Effector memory CD4-positive, alpha-beta T cell (primary cell): ENCODE results near the gene CFAP77.
A peak's percentile ranks its signal among the peaks of the same experiment; 100 is the strongest.

Experiments used
- DNase-seq, 3 donors: peaks; one replicate each; pipeline ENCODE4 v3.0.0-alpha.2; 2020
- H3K27ac ChIP-seq: 2 replicates; pipeline ENCODE4 v1.7.0; 2013; ENCODE audit warnings: mild to moderate bottlenecking, low read length, moderate library complexity; ENCODE audit not compliant: insufficient read depth, poor library complexity, severe bottlenecking
- H3K27me3 ChIP-seq: replicated peaks from 2 replicates; pipeline ENCODE4 v1.7.0; 2013; ENCODE audit warnings: mild to moderate bottlenecking, low read length; ENCODE audit not compliant: insufficient read depth, control insufficient read depth, poor library complexity, severe bottlenecking
- H3K36me3 ChIP-seq: 2 replicates; pipeline ENCODE4 v1.7.0; 2013; ENCODE audit warnings: mild to moderate bottlenecking, low read length, moderate library complexity; ENCODE audit not compliant: control insufficient read depth, insufficient read depth
- H3K4me1 ChIP-seq: 2 replicates; pipeline ENCODE4 v1.7.0; 2013; ENCODE audit warnings: low read length, mild to moderate bottlenecking; ENCODE audit not compliant: control insufficient read depth, insufficient read depth, poor library complexity, severe bottlenecking
- H3K4me3 ChIP-seq: 2 replicates; pipeline ENCODE4 v1.7.0; 2013; ENCODE audit warnings: low read length, low read depth, mild to moderate bottlenecking; ENCODE audit not compliant: insufficient read depth, poor library complexity, severe bottlenecking
- H3K9me3 ChIP-seq: 2 replicates; pipeline ENCODE4 v1.7.0; 2013; ENCODE audit warnings: mild to moderate bottlenecking, low read length, moderate library complexity; ENCODE audit not compliant: control insufficient read depth

CFAP77 gene

DNA sequence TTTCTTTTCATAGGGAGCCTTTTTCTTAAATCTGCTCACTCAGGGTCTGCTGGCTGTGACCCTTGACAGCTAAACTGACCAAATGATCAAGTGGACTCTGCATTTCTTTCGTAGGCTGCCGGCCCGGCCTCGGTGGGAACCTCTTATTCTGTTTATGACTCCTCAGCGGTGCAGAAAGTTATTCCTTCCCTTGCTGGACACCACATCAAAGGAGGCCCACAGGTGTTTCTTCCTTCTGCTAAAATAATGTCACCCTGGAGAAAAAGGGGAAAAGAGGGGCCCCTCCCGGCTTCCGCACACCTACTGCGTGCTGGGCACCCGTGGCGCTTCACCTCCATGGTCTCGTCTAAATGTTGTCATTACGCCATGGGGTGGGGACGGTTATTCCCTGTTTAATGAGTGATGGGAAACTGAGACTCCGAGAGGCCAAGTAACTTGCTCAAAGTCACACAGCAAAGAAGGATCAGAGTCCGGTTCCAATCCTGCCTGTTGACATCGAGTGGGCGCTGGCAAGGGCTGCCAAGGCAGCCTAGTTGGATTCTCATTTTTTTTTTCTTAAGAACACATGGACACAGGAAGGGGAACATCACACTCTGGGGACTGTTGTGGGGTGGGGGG lies 72.3 kb downstream of the CFAP77 start:
- H3K27ac ChIP-seq: no peak overlapping the region
- H3K4me3 ChIP-seq: no peak overlapping the region
- no peaks in the 10 kb centered on the region for H3K36me3 ChIP-seq
- peaks cover 9% of the 10 kb centered on the region for H3K4me1 ChIP-seq
- H3K9me3 ChIP-seq: no peaks in the 10 kb centered on the region
- no peaks in the 10 kb centered on the region for H3K27me3 ChIP-seq
- DNase-seq: no peak

DNA sequence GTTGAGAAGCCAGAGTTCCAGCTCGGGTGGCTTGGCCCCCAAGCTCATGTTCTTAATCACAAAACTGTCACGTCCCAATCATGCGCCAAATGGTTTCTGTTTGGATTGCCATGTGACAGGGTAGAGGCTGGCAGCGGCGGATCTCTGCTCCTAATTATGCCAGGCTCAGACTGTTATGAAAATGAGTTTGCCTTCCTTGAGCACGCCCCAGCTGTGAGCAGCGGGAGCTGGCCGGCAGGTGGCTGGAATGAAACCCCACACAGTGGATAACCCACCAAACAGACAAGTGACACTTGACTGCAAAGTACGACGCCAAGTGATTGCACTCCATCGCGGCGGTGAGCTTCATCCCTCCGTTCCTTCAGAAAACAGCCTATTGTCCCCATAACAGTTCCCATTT lies 75.4 kb downstream of the CFAP77 start:
- H3K27me3 ChIP-seq: no peaks in the 10 kb centered on the region
- no peaks in the 10 kb centered on the region for H3K36me3 ChIP-seq
- H3K4me1 ChIP-seq: peaks cover 24% of the 10 kb centered on the region

DNA sequence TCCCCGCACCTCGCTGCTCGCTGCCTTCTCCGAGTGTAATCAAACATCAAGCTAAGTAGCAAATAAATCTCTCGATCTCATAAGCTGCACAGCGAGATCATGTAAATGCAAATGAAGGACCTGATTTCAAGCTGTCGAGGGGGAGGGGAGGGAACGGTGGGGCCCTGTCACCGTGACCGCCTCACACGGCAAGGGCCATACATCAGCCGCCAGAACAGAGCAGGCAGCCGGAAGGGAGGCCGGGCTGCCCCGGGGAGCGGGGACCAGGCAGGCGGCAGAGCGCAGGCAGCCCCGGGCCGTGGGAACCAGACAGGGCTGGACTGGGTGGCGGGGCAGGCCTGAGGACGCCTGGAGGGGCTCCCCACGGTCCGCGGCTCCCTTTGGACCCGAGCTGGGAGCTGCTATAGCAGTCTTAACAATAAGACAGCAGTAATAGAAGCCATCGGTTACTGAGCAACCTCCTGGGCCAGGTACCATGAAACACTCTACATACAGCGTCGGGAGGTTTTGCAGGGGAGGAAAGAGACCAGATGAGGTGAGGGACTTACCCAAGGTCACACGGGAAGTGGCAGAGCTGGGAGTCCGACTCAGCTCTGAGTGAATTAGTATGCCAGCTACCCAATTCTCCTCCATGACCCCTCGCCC lies 76.8 kb downstream of the CFAP77 start:
- Histone ChIP-seq H3K36me3 (no peaks in the 10 kb centered on the region), H3K9me3 (no peaks in the 10 kb centered on the region), H3K4me3 (peak overlapping the region; percentile 35), H3K27me3 (no peaks in the 10 kb centered on the region), H3K27ac (peak overlapping the region; percentile 52), H3K4me1 (peaks cover 24% of the 10 kb centered on the region)
- DNase-seq: peak; percentile 49 to 55 (median 51)

More for the DNA sequence above, 75.4 kb downstream of the CFAP77 start:
- Histone ChIP-seq H3K9me3 (no peaks in the 10 kb centered on the region), H3K27ac (no peak overlapping the region), H3K4me3 (no peak overlapping the region)
- no peak for DNase-seq

DNA sequence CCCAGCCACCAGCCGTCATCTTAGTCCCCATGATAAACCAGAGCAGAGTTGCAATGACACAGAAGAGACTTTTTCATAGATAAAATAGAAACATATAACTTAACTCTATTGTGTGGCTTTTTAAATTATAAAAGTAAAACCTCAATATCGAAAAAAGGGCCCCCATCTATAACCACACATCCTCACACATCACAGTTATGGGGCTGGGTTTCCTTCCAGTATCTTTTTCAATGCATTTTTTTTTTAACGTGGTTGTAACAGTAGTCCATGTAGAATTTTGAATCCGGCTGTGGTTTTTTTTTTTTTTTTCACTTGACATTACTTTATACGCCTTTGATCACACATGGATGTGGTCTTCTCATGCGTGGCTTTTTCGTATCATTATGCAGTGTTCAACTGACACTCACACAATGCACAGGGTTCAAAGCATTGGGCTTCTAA lies 77.4 kb downstream of the CFAP77 start:
- DNase-seq: peak in 2 of 3 donors; percentile 9 to 25
- Histone ChIP-seq H3K36me3 (no peaks in the 10 kb centered on the region), H3K4me1 (peaks cover 24% of the 10 kb centered on the region), H3K27me3 (no peaks in the 10 kb centered on the region), H3K27ac (peak overlapping the region; percentile 52), H3K9me3 (no peaks in the 10 kb centered on the region), H3K4me3 (peak overlapping the region; percentile 35)

DNA sequence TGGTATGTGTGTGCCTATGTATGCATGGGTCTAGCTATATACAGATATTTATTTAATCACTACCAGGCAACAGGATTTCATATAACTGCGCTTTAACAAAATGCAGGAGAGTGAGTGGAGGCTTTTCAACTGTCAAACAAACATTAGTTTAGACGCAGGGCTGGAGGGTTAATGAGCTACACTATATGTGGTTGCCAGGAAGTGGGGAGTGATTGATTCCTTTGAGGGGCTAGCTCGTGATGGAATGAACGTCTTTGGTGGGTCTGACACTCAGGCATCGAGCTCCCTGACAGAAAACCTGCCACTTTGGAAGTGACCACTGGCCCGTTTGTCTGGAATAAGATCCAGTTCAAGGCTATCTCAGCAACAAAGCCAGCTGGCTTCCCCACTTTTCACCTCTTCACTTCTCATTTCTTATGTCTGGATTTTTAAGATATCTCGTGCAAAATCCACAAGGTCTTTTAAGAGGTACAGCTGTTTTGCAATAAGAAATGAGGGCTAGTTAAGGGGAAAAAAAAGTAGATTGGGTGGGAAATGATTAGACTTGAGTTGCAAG lies 78.0 kb downstream of the CFAP77 start:
- H3K4me1 ChIP-seq: peaks cover 24% of the 10 kb centered on the region
- no peaks in the 10 kb centered on the region for H3K36me3 ChIP-seq
- H3K27ac ChIP-seq: no peak overlapping the region
- DNase-seq: no peak
- H3K4me3 ChIP-seq: no peak overlapping the region
- no peaks in the 10 kb centered on the region for H3K27me3 ChIP-seq
- no peaks in the 10 kb centered on the region for H3K9me3 ChIP-seq

DNA sequence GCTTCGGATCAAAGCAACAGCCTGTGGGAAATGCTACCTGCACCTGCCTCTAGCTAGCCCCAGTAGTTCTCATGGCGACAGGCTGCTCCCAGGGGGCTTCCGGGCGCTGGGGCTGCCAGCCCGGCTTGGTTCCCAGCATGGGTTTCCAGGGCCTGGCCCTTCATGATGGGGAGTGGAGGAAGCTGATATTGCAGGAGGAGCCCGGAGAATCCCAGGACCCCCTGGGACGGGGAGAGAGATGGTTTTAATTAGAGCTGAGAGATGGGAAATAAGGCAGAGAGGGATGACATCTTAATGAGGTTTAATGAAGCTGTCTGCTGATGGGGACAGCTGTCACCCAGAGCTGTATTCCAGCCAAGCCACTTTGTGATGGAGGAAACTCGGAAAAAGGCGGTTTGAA lies 78.6 kb downstream of the CFAP77 start:
- H3K4me3 ChIP-seq: no peak overlapping the region
- no peak overlapping the region for H3K27ac ChIP-seq
- H3K4me1 ChIP-seq: peaks cover 24% of the 10 kb centered on the region
- DNase-seq: no peak
- no peaks in the 10 kb centered on the region for H3K9me3 ChIP-seq
- no peaks in the 10 kb centered on the region for H3K27me3 ChIP-seq
- no peaks in the 10 kb centered on the region for H3K36me3 ChIP-seq

DNA sequence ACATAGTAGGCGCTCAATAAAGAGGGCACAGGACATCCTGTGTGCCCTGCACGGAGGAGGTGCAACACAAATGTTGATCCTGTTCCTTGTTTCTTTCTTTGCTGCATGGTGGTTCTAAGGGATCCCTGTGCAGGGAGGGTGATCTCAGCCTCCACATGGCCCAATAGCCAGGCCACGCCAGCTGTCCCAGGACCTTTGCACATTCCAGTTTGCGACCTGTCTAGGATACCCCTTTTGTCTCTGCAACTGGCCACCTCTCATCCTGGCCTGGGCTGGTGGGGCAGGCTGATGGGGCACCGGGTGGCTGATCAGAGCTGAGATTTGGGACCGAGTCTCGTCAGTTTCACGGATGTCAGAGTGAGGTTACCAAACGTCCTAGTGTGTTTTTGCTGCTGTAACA lies 79.5 kb downstream of the CFAP77 start:
- no peaks in the 10 kb centered on the region for H3K27me3 ChIP-seq

DNA sequence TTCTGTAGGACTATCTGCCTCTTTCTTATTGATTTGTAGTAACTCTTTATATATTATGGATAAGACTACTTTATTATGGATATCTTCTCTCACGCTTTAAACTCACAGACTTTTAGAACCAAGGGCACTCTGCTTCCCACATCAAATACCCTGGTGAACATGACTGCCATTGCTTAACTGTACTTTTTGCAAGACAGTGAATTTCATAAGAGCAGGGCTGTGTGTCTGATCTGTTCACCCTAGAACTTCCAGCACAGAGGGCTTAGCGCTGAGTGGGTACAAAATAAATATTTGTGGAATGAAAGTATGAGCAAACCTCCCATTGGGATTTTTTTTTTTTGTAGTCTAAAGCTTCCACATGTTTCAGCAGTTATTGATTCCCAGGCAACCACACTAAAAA lies 84.8 kb downstream of the CFAP77 start:
- H3K9me3 ChIP-seq: no peaks in the 10 kb centered on the region
- DNase-seq: no peak
- no peaks in the 10 kb centered on the region for H3K36me3 ChIP-seq
- H3K4me3 ChIP-seq: no peak overlapping the region
- no peaks in the 10 kb centered on the region for H3K4me1 ChIP-seq
- H3K27me3 ChIP-seq: no peaks in the 10 kb centered on the region
- no peak overlapping the region for H3K27ac ChIP-seq

More for the DNA sequence above, 79.5 kb downstream of the CFAP77 start:
- Histone ChIP-seq H3K9me3 (no peaks in the 10 kb centered on the region), H3K36me3 (no peaks in the 10 kb centered on the region), H3K4me1 (peaks cover 24% of the 10 kb centered on the region), H3K4me3 (no peak overlapping the region), H3K27ac (no peak overlapping the region)
- no peak for DNase-seq

DNA sequence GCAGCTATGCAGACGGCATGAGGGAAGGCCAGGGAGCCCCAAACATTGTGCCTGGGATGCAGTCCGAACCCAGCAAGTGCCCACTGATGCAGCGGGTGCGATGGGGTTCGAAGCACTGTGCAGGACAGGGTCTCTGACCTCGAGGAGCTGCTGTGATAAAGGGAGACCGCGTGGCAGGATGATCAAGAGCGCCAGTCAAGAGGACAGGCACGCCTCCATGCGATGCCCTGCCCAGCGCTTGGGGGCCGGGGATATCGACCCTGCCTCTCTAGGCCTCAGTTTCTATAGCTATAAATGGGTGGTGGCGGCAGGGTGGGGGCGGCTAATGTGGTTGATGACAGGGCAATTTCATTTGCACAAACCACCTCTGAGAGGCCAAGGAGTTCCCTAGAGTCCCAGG lies 87.7 kb downstream of the CFAP77 start:
- no peak overlapping the region for H3K4me3 ChIP-seq
- H3K4me1 ChIP-seq: no peaks in the 10 kb centered on the region
- H3K27me3 ChIP-seq: no peaks in the 10 kb centered on the region
- no peak for DNase-seq
- H3K36me3 ChIP-seq: no peaks in the 10 kb centered on the region
- no peak overlapping the region for H3K27ac ChIP-seq
- H3K9me3 ChIP-seq: no peaks in the 10 kb centered on the region

DNA sequence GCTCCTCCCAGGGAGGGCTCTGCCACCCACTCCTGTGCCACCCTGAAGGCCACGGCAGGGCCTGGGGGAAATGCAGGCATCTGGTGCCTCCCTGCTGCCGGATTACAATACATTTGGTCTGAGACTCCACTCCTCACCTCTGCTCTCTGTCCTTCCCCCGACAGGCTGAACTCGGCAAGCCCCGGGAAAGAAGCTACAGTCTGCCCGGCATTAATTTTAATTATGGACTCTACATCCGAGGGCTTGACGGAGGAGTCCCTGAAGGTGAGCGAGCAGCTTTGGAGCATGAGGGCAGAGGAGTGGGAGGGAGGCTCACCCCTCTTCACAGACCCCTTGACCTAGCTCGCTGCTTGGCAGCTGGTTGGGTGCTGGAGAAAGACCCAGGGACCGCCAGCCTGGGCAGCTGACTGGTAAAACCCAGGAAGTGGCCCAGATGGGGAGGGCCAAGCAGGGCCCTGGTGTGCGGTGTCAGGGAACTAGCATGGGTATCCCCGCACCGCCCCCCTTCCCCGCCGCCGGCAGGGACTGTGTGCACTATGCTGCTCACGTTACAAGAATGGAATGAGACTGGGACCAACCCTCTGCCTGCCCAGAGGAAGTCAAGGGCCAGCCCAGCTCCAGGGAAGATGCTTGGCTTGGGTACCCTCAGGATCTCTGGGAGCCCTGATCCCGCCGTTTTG lies 88.7 kb downstream of the CFAP77 start:
- Histone ChIP-seq H3K27me3 (no peaks in the 10 kb centered on the region), H3K36me3 (no peaks in the 10 kb centered on the region)
- DNase-seq: no peak

More for the DNA sequence above, 88.7 kb downstream of the CFAP77 start:
- Histone ChIP-seq H3K4me3 (no peak overlapping the region), H3K9me3 (no peaks in the 10 kb centered on the region), H3K27ac (no peak overlapping the region), H3K4me1 (no peaks in the 10 kb centered on the region)
